Astrocyte of the hippocampus (primary cell): ENCODE measurements around the gene SRGAP3.

Experiments used
- DNase-seq: peaks from one replicate; pipeline ENCODE4 v3.0.0; 2011; ENCODE audit warnings: low read depth, low spot score

The SRGAP3 gene

DNA sequence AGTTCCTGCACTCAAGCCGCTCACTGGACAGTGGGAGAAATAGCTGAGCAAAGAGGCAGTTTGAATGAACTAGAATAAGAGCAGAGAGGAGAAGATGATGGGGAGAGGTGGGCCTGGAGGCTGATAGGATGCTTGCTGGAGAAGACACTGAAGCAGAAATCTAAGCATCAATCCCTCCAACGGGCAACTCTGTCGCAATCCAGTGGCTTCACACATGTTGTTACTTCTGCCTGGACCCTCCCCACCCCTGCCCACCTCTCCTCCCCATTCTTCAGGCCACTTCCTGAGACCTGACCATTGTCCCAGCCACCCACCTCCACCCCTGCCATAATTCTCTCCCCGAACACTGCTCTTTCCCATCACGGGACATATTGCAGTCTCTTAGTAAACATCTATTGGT, 76.0 kb downstream of the SRGAP3 start:
- no peak for DNase-seq

DNA sequence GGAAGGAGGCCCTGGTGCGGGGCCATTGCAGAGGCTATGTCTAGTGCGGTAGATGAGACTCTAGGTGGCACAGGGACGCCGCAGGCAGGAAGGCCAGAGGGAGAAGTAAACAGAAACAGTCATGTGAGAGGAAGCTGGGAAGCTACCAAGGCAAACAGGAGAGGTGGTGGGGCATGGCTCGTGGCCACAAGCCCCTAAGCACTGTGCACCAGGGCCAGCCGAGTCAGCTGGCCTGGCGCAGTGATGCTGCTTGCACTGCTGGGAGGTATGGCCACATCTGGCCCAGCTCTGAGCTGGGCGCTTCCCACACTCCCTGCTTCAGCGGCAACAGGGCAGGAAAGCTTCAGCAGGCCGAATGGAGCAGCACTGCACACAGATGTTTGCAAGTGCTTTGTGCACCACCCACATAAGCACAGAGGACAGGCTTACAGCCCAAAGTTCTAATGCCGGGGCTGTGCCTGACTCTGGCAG, 76.6 kb downstream of the SRGAP3 start:
- peak; percentile 29 for DNase-seq

DNA sequence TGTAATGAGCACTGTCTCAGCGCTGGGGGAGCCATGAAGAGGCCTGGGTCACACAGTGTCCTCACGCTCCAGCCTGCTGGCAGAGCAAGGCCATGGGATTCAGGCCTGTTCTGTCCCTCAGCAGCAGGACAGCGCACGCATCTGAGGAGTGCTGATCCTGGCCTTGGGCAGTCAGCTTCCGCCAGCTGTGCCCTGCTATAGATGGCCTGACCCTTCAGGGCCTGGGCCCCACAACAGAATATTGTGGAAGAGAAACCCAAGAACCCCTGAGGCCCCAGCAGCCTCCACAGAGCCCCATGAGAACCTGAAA, 78.6 kb downstream of the SRGAP3 start:
- no peak for DNase-seq

DNA sequence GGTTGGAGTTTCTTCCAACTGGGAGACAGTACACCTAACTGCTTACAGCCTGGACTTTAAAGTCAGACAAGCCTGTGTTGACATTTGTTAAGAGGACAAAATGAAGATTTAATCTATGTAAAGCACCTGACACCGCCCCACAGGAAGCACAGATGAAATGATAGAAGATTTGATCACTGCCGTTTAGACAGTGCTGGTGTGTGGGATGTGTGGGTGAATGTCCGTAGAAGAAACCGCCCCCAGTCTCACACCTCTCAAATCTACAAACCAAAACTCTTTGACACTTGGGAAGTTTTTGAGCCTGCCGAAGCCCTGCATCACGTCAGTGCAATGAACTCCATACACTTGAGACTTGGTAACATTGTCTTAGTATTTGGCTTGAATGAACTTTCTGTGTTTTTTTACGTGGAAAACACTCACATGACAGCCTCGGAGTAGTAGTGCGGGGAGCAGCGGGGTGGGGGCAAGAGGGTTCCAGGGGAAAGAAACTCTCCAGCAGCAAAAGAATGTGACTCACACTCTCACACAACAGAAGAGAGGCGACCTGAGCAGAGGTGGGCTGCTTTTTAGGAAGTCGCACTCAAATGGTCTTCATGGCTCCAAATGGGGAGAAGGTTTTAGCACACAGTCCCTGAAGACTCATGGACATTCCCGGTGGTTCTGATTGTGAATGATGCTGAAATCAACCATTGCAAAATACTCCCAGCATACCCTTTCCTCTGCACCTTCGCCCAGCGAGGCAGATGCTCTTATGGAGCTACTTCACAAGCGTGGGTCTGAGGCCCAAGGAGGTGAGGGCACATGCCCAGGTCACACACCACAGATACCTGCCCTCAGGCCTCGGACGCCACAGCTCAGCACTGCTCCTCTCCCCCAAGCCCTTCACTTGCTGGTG, 79.2 kb downstream of the SRGAP3 start:
- no peak for DNase-seq

DNA sequence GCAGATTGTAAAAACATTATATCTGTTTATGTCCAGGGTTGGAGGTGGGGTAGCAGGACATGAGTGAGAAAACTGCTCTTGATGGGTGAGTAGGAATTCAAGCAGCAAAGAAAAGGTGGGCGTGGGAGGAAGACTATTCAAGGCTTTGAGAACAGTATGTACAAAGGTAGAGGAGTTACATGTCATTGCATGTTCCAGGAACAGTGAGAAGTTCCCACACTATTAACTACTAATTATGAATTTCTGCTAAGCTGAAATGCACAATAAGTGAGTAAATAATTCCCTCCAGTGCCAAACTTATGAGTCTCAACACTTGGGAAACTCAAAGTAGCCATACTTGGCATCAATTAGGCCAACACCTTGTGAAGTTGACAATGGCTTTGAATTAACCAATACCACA, 80.1 kb downstream of the SRGAP3 start:
- no peak for DNase-seq

DNA sequence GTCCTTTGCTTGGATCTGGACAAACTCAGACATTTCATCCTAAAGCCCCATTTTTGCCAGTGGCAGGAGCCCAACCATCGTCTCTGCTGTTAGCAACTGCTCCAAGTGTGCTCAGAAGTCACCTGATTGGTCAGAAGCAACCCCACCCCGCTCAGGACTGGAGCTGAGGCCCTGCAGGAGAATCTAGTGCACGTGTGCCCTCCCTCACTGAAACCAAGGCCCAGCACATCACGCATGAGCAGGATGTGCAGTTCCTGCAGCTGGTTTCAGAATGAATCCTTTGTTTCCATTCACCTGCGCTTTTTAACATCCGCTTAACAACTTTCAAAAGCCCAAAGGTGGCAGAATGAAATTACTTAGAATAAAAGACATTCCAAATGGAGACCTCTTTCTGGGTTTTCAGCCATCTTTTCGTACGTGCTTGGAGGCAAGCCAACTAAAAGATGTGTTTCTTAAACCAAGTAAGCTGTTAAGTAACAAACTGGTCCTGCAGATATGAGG, 81.2 kb downstream of the SRGAP3 start:
- peak; percentile 26 for DNase-seq

DNA sequence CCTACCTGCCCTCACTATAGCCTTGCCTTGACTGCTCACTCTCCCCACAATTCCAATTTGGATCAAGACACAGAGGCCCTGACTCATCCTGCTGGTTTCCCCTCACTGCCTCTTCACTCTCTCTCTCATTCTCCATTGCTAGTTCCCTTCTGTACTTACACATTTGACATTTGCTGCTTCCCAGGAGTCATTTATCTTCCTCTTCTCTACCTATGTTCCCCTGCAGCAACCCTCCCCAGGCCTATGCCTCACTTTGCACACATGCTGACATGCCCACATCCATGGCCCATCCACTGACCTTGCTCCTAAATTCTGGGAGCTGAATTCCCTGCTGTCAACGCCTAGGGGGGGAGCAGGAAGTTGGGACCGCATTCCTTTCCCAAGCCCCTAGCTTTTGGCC, 82.2 kb downstream of the SRGAP3 start:
- DNase-seq = no peak

DNA sequence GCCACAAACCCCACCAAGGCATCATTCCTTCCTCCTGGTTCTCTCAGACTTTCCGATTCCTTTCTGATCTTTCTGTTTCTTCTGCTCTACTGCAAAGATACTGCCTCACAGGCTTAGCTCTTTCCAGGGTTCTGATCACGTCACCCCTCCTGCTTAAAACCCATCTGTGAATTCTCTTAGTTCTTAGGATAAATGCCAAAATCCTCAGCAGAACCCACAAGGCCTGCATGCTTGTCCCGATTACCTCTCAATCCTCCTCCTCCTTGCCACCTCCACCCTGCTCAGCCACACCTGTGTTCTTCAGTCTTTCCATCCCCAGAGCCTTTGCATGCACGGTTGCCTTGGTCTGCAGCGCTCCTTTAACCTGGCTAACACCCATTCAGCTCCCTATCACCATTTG, 84.0 kb downstream of the SRGAP3 start:
- DNase-seq = no peak

DNA sequence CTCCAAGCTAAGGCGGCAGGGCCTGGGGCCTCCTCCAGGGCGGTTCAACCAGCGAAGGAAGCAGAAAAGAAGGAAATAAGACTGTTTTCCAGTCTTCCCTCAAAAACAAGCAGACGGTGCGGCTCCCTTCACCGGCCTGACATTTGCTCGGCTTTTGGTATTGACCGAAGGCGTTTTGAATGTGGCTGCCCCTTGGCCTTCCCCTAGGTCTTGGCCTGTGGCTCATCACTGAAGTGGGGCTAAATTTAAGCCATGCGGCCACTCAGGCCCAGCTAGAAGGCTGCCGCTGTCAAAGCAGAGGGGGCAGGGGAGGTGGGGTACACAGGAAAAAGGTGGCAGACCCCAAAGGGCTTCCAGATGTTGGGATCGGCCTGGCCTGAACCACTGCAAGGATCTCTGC, 86.2 kb downstream of the SRGAP3 start:
- DNase-seq = no peak

DNA sequence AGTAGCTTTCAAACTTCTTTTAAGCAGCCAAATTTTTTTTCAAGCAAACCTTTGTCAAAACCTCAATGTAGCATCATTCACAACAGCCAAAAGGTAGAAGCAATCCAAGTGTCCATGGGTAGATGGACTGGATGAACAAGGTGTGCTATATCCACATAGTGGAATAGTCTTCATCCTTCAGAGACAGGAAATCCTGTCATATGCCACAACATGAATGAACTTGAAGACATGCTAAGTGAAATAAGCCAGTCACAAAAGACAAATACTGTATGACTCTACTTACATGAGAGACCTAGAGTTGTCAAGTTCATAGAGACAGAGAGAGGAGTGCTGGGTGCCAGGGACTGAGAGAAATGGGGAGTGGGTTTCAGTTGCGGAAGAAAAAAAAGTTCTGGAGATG, 87.6 kb downstream of the SRGAP3 start:
- no peak for DNase-seq

DNA sequence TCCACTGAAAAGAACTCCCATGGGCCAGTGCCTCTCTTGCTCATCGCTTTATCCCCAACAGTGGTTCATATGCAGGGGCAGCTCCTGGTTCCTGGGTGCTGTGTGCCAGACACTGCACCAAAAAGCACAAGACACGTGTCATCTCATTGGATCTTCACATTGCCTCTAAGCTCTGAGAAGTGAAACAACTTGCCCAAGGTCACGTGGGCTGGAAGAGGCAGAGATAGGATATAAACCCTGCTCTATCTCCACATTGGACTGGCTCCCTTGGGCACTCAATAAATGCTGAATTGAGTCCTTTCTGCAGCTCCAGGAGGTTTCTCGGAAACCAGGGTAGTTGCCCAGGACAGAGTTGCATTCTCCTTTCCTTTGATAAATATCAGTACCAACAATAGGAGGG, 88.1 kb downstream of the SRGAP3 start:
- DNase-seq = no peak

DNA sequence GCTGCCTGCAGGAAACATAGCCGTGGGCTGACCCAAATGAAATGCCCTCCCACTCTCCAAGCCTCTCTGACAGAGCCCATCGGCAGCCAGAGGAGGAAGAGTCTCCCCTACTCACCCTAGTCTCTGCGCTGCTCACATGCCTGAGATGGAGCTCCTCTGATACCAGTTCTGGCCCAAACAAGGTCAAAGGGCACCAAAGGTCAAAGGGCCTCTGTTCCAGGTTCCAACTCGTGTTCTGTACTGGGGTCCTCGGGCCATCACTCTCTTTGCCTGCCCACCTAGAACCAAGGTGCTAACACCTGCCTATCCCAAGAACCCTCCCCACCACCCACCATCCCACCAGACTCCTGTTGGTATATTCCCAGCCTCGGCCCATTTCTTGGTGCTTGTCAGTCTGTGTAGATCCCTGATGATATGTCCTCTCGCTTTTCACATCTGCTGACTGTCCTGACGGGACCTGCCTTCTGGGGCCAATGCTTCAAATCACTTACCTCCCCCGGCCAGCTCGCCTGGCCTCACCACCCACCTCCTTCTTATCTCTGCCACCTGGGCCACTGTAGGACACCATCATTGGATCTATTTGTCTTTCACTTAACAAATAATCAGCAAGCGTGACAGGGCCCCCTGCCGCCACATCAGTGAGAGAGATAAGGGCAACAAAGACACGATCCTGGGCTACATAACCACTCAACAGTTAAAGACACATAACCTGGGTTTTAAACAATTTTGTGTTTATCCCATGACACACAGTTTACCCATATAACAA, 90.4 kb downstream of the SRGAP3 start:
- DNase-seq = no peak

DNA sequence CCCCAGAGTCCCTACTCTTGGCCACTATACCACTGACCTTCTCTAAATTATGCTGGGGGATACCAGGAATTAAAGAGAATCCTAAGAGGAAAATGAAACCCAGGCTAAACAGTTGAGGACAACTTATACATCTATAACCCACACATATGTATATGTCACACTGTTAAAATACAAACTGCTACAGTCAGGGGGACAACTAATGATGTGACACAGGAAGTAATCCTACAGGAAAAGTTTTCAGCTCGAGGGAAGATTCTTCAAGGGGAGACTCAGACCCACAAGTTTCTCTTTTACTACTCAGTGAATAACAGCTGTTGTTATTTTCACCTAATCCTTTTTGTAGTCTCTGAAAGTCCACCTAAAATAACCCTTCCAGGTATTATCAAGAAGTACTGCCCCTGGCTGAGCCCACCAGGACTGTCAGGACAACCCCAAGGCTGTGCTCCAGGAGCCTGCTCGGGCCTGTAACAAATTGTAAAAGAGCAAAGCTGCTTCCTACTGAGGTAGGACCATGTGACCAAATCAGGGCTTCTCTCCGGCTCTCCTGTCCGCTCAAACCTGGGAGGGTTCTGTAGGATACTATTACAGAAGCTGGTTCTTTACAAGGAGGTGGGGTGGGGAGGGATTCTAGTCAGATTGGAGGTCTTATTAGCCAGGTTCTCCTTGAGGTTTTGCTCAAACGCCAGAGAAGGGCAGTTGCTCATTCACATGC, 91.6 kb downstream of the SRGAP3 start:
- no peak for DNase-seq

DNA sequence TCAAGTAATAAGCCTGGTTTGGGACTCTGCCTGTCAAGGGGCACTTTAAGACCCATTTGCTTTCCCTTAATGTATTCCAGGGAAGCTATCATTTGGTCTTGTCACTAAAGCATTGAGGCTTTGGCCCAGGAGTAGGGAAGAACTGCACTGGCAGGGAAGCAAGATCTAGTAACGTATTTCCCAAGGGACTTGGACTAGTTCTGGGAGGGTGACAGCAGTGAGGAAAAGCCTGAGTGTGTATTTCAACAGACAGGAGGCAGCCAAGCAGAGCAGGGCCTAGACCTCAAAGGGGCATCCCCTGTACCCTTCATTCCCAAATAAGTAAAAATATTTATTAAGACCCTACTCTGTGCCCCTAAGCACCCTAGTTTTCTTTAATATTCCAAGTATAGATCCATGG, 92.8 kb downstream of the SRGAP3 start:
- DNase-seq = no peak

DNA sequence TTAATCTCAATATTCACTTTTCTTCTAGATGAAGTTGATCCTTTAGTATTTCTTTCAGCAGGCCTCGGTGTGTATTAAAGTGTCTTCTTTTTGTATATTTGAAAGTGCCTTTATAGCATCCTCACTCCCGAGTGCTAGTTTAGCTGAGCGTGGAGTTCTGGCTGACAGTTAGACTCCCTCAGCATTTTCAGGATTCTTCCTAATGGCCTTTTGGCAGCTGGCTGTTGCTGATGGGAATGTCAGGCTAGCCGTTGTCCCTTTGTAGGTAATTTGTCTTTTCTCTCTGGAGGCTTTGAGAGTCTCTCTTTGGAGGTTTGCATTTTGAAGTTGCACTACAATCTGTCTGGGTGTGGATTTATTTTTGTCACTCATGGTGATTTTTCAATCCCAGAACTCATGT, 94.4 kb downstream of the SRGAP3 start:
- no peak for DNase-seq

DNA sequence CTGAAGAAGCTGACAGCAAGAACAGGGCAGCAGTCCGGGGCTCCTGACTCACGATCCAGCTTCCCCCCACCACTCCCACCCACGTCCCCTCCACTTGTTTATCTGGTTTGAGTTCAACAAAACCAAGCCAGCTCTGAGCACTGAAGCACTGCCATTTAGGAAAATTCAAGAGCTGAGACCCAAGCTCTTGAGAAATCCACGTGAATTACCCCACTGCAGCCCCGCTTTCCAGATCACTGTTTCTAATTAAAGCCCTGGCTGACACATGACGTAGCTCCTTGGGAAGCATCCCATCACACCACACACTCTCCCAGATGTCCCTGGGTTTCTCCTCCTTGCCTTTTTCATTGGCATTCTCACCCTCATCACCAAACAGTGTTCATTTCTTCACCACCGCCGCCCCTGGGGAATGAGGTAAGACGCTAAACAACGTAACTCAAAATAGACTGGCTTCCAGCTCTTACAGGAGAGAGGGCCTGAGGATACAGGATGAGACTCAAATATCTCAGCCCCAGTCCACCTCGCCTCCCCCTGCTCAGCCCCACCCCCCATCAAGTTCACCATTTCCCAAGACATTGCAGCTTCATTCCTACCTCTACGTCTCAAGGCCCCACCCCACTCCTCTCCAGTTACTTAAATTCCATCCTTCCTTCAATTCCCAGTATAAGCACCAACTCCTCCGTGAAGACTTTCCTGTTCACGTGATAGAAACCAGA, 95.4 kb downstream of the SRGAP3 start:
- no peak for DNase-seq

DNA sequence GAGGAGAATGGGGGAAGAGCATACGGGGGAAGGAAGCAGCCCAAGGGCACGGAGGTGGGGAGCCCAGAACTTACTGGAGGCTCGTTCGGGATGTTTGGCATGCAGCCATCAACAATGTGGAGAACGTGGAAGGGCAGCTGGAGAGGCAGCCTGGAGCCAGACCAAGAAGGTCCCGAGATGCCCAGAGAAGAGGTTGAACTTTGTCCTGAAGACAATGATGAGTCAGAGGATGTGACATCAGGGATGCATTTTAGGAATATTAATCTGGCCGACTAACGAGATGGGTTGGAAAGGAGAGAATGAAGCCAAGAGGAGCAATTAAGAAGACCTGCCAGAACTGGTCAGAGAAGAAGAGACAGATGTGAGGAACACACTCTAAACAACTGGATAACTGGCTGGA, 98.2 kb downstream of the SRGAP3 start:
- no peak for DNase-seq

DNA sequence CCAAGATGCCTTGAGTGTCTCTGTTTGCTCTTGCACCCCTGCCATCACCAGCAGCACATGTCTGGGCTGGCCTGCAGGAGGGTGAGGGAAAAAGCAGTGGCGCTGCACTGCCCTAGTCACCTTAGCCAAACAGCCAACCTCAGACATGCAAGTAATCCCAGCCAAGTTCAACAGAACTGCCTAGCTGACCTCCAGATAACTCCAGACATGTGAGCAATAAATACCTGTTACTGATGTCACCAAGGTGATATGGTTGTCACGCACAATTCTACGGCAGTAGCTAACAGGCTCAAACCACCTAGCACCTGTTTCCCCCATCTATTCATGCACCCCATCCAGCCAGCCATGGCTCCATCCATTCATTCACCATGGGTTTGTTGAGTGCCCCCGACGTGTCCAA, 99.9 kb downstream of the SRGAP3 start:
- no peak for DNase-seq

DNA sequence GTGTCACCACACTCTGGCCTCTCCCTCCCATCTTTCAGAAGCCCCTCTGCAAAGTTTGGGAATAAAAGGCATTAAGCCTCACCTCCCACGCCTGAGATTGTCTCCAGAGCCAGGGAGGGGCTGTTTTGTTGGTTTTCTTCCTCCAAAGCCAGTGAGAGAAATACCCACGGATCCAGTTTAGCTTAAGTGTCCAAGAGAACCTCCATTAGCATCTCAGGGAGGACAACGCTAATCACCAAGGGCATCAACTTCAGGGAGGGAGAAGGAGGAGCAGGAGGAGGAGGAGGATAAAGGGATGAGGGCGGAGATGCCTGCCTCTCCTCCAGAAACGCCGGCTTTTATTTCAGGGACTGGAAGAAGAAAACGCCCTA, 101.6 kb downstream of the SRGAP3 start:
- no peak for DNase-seq

DNA sequence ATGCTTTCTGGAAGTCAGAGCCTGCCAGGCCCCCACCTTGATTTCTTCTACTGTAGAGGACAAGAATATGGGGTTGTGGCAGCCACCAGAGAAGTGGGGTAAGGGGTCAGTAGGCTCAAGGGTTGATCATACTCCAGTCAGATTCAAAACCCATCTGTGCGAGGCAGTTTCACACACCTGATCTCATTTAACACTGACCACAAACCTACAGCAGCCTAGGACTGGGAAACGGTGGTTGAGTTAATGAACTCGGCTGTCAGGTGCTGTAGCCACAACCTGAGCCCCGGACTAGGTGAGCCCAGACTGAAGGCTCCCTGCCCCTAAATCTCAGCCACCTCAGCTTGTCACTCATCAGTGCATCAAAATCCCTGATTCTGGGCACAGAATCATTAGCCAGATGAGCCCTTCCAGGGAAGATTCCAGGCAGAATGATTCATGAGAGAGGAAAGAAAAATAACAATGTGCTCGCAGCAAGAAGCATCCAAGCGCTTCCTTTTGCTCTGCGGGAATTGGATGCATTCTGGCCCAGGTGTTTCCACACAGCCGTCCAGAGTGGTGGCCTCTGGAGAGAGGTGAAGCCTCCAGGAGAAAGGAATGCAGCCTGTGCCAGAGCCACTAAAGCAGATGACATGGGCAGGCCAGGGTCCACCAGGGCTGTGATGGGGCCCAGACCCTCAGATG, 102.1 kb downstream of the SRGAP3 start:
- peak; percentile 55 for DNase-seq
